Immature natural killer cell (primary cell): ENCODE results near the gene PPM1F. TPM values are rescaled to one million over a fixed set of nuclear protein-coding genes. Genes with fewer than 3 reads are reported as not detected.
"Not testable (repeated sequence)": the region's sequence is repeated elsewhere in the genome, so short reads cannot be mapped to it uniquely, and the experiment has no call there.

Source experiments
- DNase-seq, 3 donors: peaks; one replicate each; pipeline ENCODE4 v3.0.0; 2022; ENCODE audit warnings: mixed read lengths in 1 of 3
- H3K27ac Mint-ChIP-seq, 6 donors: one replicate each; pipeline ENCODE4 v1.8.0; 2020; ENCODE audit warnings: mixed read lengths in 6 of 6, mild to moderate bottlenecking in 5 of 6, inconsistent platforms in 4 of 6, moderate library complexity in 3 of 6
- H3K27me3 Mint-ChIP-seq, 3 donors: one replicate each; pipeline ENCODE4 v1.8.0; 2020 to 2021; ENCODE audit warnings: low read depth in 3 of 3, mild to moderate bottlenecking in 3 of 3, mixed read lengths in 3 of 3, moderate library complexity in 3 of 3, inconsistent platforms in 1 of 3
- H3K36me3 Mint-ChIP-seq, 3 donors: one replicate each; pipeline ENCODE4 v1.8.0; 2020; ENCODE audit warnings: mixed read lengths in 3 of 3, inconsistent platforms in 2 of 3, mild to moderate bottlenecking in 2 of 3
- H3K4me1 Mint-ChIP-seq, 2 donors: one replicate each; pipeline ENCODE4 v1.8.0; 2020; ENCODE audit warnings: inconsistent platforms in 2 of 2, mild to moderate bottlenecking in 2 of 2, mixed read lengths in 2 of 2, moderate library complexity in 1 of 2
- H3K4me3 Mint-ChIP-seq, 5 donors: one replicate each; pipeline ENCODE4 v1.8.0; 2020; ENCODE audit warnings: mild to moderate bottlenecking in 5 of 5, mixed read lengths in 5 of 5, inconsistent platforms in 3 of 5, moderate library complexity in 3 of 5
- H3K9me3 Mint-ChIP-seq, 6 donors: one replicate each; pipeline ENCODE4 v1.8.0; 2020; ENCODE audit warnings: mild to moderate bottlenecking in 6 of 6, mixed read lengths in 6 of 6, inconsistent platforms in 4 of 6, moderate library complexity in 3 of 6
- polyA plus RNA-seq, 3 donors: library from polyadenylated mRNA; unstranded; fragments of 300-500 nt; fragmentation: Illumina TruSeq; gene quantifications; one replicate each; pipeline ENCODE4 v1.2.3, GENCODE V29; 2021

PPM1F gene
- polyA plus RNA-seq, 3 donors from 2014 or later, result 5.5 to 13.6 (median 8.0) TPM

- Mint-ChIP-seq H3K4me1 (no peaks in the 10 kb centered on the region), H3K27ac (no peak overlapping the region), H3K9me3 (no peaks in the 10 kb centered on the region), H3K36me3 (peaks cover 0 to 3% (median 0%) of the 10 kb centered on the region in 3 donors), H3K27me3 (peaks cover 0 to 2% (median 0%) of the 10 kb centered on the region in 3 donors), H3K4me3 (no peak overlapping the region)
- no peak for DNase-seq
Observed at GRCh38 chr22:21909871-21910270, 42.8 kb downstream of the PPM1F start.

GRCh38 chr22:21907638-21908522 is 44.8 kb downstream of the PPM1F start:
- no peak overlapping the region for H3K4me3 Mint-ChIP-seq

GRCh38 chr22:21905234-21905633 is 47.4 kb downstream of the PPM1F start:
- H3K9me3 Mint-ChIP-seq, H3K4me1 Mint-ChIP-seq, H3K27me3 Mint-ChIP-seq, H3K36me3 Mint-ChIP-seq, H3K27ac Mint-ChIP-seq, DNase-seq, H3K4me3 Mint-ChIP-seq: not testable (repeated sequence)

More at GRCh38 chr22:21907638-21908522, 44.8 kb downstream of the PPM1F start:
- no peaks in the 10 kb centered on the region for H3K9me3 Mint-ChIP-seq
- peaks cover 0 to 2% (median 0%) of the 10 kb centered on the region in 3 donors for H3K27me3 Mint-ChIP-seq
- no peak for DNase-seq
- no peaks in the 10 kb centered on the region for H3K4me1 Mint-ChIP-seq
- H3K27ac Mint-ChIP-seq, result no peak overlapping the region
- peaks cover 0 to 5% (median 3%) of the 10 kb centered on the region in 3 donors for H3K36me3 Mint-ChIP-seq

- no peak for DNase-seq
- Mint-ChIP-seq H3K27ac (peak overlapping the region in 1 of 6 donors; percentile 31), H3K27me3 (peaks cover 0 to 7% (median 4%) of the 10 kb centered on the region in 3 donors), H3K9me3 (no peaks in the 10 kb centered on the region), H3K36me3 (peaks cover 0 to 5% (median 3%) of the 10 kb centered on the region in 3 donors), H3K4me3 (no peak overlapping the region), H3K4me1 (no peaks in the 10 kb centered on the region)
Observed at GRCh38 chr22:21904250-21904789, 48.3 kb downstream of the PPM1F start.

- peaks cover 0 to 7% (median 4%) of the 10 kb centered on the region in 3 donors for H3K27me3 Mint-ChIP-seq
- no peak overlapping the region for H3K4me3 Mint-ChIP-seq
Observed at GRCh38 chr22:21903283-21903682, 49.4 kb downstream of the PPM1F start.

GRCh38 chr22:21902296-21903087 is 50.2 kb downstream of the PPM1F start:
- Mint-ChIP-seq H3K9me3 (no peaks in the 10 kb centered on the region), H3K4me1 (no peaks in the 10 kb centered on the region), H3K27ac (no peak overlapping the region), H3K27me3 (peaks cover 0 to 5% (median 4%) of the 10 kb centered on the region in 3 donors), H3K4me3 (no peak overlapping the region), H3K36me3 (peaks cover 0 to 5% (median 3%) of the 10 kb centered on the region in 3 donors)
- no peak for DNase-seq

More at GRCh38 chr22:21903283-21903682, 49.4 kb downstream of the PPM1F start:
- H3K27ac Mint-ChIP-seq, result peak overlapping the region in 1 of 6 donors; percentile 28
- DNase-seq, result no peak
- no peaks in the 10 kb centered on the region for H3K4me1 Mint-ChIP-seq
- H3K36me3 Mint-ChIP-seq, result peaks cover 0 to 5% (median 3%) of the 10 kb centered on the region in 3 donors
- no peaks in the 10 kb centered on the region for H3K9me3 Mint-ChIP-seq

GRCh38 chr22:21898354-21898896 is 54.2 kb downstream of the PPM1F start:
- no peaks in the 10 kb centered on the region for H3K4me1 Mint-ChIP-seq
- peaks cover 0 to 5% (median 4%) of the 10 kb centered on the region in 3 donors for H3K27me3 Mint-ChIP-seq
- DNase-seq, result no peak
- no peaks in the 10 kb centered on the region for H3K9me3 Mint-ChIP-seq
- H3K36me3 Mint-ChIP-seq, result peaks cover 0 to 5% (median 0%) of the 10 kb centered on the region in 3 donors
- no peak overlapping the region for H3K4me3 Mint-ChIP-seq
- no peak overlapping the region for H3K27ac Mint-ChIP-seq

DNA sequence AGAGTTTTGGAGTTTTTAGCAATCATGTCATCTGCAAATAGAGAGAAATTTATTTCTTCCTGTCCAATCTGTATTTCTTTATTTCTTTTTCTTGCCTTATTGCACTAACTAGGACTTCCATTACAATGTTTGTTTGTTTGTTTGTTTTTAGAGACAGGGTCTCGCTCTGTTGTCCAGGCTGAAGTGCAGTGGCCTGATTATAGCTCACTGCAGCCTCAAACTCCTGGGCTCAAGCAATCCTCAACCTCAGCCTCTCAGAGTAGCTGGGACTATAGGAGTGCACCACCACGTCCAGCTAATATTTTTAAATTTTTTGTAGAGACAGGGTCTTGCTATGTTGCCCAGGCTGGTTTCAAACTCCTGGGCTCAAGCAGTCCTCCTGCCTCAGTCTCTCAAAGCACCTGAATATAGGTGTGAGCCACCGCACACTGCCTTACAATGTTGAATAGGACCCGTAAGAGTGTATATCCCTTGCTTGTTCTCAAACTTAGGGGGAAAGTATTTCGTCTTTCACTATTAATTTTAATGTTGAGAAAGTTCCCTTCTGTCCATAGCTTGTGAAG is 55.6 kb downstream of the PPM1F start:
- DNase-seq, result no peak
- Mint-ChIP-seq H3K4me3 (no peak overlapping the region), H3K27ac (no peak overlapping the region), H3K4me1 (no peaks in the 10 kb centered on the region), H3K27me3 (peaks cover 0 to 4% (median 2%) of the 10 kb centered on the region in 3 donors), H3K9me3 (no peaks in the 10 kb centered on the region), H3K36me3 (no peaks in the 10 kb centered on the region)

DNA sequence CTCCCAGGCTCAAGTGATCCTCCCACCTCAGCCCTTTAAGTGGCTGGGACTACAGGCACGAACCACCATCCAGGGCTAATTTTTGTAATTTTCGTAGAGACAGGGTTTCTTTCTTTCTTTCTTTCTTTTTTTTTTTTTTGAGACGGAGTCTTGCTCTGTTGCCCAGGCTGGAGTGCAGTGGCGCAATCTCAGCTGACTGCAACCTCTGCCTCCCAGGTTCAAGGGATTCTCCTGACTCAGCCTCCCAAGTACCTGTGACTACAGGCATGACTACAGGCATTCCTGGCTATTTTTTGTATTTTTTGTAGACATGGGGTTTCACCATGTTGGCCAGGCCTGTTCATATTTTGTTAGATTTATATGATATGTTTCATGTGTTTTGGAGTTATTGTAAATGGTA is 56.4 kb downstream of the PPM1F start:
- H3K36me3 Mint-ChIP-seq, H3K9me3 Mint-ChIP-seq, H3K27ac Mint-ChIP-seq, H3K4me1 Mint-ChIP-seq, H3K27me3 Mint-ChIP-seq, H3K4me3 Mint-ChIP-seq, DNase-seq: not testable (repeated sequence)

- no peak overlapping the region for H3K27ac Mint-ChIP-seq
- H3K4me3 Mint-ChIP-seq, result no peak overlapping the region
- peaks cover 0 to 2% (median 0%) of the 10 kb centered on the region in 3 donors for H3K27me3 Mint-ChIP-seq
- no peaks in the 10 kb centered on the region for H3K4me1 Mint-ChIP-seq
- H3K9me3 Mint-ChIP-seq, result no peaks in the 10 kb centered on the region
- no peak for DNase-seq
- H3K36me3 Mint-ChIP-seq, result no peaks in the 10 kb centered on the region
Observed at GRCh38 chr22:21894799-21895198, 57.8 kb downstream of the PPM1F start.

DNA sequence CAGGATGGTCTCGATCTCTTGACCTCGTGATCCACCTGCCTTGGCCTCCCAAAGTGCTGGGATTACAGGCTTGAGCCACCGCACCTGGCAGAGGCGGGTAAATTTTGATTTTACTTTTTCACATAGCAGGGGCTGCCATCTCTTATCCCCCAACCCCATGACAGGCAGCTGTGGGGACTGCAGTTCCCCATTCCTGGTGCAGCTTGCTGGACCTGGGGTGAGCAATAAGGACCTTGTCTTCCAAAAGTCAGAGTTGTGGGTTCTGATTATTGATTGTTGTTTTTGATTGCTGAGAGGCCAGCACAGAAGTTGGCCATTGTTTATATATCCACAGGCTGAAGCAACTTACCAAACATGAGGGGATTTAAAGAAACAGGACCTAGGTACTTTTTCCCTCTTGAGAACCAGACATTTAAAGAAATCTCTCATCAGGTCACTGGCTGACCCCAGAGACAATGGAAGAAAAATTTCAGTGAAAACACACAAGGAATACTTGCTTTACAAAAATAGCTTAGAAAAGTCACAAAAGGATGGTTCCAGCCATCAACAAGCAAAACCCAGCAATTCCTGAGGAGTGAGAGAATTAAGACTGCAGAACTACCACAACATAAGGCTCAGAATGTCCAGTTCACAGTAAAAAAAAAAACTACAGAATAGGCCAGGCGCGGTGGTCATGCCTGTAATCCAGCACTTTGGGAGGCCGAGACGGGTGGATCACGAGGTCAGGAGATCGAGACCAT is 63.2 kb downstream of the PPM1F start:
- Mint-ChIP-seq H3K9me3 (no peaks in the 10 kb centered on the region), H3K4me3 (no peak overlapping the region), H3K27ac (peak overlapping the region in 1 of 6 donors; percentile 19), H3K36me3 (no peaks in the 10 kb centered on the region), H3K4me1 (no peaks in the 10 kb centered on the region), H3K27me3 (peaks cover 0 to 2% (median 0%) of the 10 kb centered on the region in 3 donors)
- no peak for DNase-seq

DNA sequence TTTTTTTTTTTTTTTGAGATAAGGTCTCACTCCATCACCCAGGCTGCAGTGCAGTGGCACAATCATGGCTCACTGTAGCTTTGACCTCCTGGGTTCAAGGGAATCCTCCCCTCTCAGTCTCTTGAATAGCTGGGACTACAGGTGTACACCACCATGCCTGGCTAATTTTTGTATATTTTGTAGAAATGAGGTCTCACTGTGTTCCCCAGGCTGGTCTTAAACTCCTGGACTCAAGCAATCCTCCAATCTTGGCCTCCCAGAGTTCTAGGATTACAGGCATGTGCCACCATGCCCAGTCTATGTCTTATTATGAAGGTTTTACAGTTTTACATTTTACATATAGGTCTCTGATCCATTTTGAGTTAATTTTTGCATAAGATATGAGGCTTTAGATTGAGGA is 64.8 kb downstream of the PPM1F start:
- H3K36me3 Mint-ChIP-seq, result no peaks in the 10 kb centered on the region
- peaks cover 0 to 2% (median 0%) of the 10 kb centered on the region in 3 donors for H3K27me3 Mint-ChIP-seq
- no peak overlapping the region for H3K4me3 Mint-ChIP-seq
- H3K27ac Mint-ChIP-seq, result no peak overlapping the region
- DNase-seq, result no peak
- no peaks in the 10 kb centered on the region for H3K4me1 Mint-ChIP-seq
- no peaks in the 10 kb centered on the region for H3K9me3 Mint-ChIP-seq

GRCh38 chr22:21883930-21884329 is 68.7 kb downstream of the PPM1F start:
- H3K4me1 Mint-ChIP-seq, H3K4me3 Mint-ChIP-seq: not testable (repeated sequence)

More at GRCh38 chr22:21883930-21884329, 68.7 kb downstream of the PPM1F start:
- H3K27ac Mint-ChIP-seq, H3K36me3 Mint-ChIP-seq, DNase-seq, H3K27me3 Mint-ChIP-seq, H3K9me3 Mint-ChIP-seq: not testable (repeated sequence)
